Stimulated activated CD4-positive, alpha-beta T cell treated with anti-CD3 and anti-CD28 coated beads, Interleukin-2, amount 100 ng/mL, for 24 hours (primary cell): ENCODE results near the gene ATP2B1.
A peak's percentile ranks its signal among the peaks of the same experiment; 100 is the strongest.

Experiments used
- DNase-seq, 2 donors: peaks; one replicate each; pipeline ENCODE4 v3.0.0-alpha.2; 2020

The ATP2B1 gene

GRCh38 chr12:89574736-89575208, 133.9 kb downstream of the ATP2B1 start:
- no peak for DNase-seq

- DNase-seq = no peak
Measured at GRCh38 chr12:89573051-89573810, 135.4 kb downstream of the ATP2B1 start.

DNA sequence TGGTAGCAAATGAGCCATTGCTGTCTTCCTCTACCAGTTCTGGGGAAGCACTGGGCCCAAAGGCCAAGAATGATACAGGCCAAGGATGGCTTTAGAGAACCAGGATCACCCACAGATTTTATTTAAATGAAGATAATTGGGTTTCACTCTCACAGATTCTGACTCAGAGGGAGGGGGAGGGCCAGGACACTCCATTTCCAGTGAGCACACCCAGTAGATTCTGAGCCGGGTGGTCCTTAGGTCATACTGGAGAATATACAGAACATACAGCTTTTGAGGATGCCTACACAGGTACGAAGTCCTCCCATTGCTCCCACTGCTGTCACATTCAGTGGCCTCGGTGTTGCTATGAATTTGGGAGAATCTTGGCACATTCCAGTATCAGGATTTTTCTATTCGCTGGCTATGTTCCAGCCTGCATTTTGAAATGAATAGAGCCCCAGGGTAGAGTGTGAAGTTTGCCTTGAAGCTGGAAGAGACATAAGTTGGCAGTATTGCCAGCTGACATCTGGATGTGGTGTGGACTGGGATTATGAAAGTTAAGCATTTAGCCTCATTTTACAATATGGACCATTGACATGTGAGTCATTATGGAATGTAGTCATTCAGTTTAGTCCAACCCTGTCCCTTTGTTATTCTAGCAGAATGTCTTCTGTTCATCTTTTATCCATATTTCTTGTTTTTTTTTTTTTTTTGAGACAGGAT, 137.0 kb downstream of the ATP2B1 start:
- DNase-seq = no peak

GRCh38 chr12:89568484-89568883, 140.2 kb downstream of the ATP2B1 start:
- DNase-seq = no peak

DNA sequence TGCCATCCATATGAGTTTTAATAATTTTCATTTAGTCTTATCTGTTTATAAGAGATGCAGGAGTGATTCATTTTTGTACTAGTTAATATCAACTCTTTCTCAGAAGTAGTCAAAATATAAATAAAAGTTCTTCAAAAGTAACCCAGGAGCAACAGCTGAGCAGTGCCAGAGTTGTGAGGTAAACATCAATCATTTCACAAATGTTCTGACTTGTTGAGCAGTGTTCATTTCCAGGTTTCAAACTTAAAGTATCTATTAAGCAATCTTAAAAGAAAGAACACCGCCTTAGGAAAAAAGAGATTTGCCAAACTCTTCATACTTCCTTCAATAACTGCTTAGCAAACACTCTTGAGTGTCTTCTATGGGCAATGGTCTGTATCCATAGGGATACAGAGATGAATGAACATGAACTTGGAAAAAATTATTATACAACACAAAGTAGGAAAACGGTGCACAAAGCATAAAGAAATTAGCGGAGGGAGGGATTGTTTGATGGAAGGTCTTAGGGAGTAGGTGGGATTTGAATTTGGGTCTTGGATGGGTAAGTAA, 140.9 kb downstream of the ATP2B1 start:
- DNase-seq = no peak

GRCh38 chr12:89566615-89567014, 142.0 kb downstream of the ATP2B1 start:
- DNase-seq = no peak

DNA sequence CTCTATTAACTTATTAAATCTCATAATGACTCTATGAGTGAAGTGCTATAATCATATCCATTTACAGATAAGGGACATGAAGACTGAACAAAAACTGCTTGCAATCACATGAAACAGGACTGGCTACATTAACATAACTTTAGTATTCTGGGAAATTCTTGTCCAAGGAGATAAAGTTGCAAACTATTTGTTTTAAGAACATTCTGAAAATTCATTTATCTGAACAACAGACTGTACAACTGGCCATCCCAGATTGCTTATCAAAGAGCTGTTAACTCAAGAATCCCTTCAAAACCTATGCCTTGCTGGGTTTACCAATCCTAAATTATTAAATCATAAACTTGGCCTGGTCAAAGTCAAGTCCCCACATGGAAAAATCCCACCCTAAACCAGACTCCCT, 143.6 kb downstream of the ATP2B1 start:
- no peak for DNase-seq

- no peak for DNase-seq
Measured at GRCh38 chr12:89559753-89560152, 148.9 kb downstream of the ATP2B1 start.

GRCh38 chr12:89556976-89557375, 151.7 kb downstream of the ATP2B1 start:
- no peak for DNase-seq

GRCh38 chr12:89552376-89552775, 156.3 kb downstream of the ATP2B1 start:
- DNase-seq = no peak

- DNase-seq = no peak
Measured at GRCh38 chr12:89551747-89552146, 156.9 kb downstream of the ATP2B1 start.

DNA sequence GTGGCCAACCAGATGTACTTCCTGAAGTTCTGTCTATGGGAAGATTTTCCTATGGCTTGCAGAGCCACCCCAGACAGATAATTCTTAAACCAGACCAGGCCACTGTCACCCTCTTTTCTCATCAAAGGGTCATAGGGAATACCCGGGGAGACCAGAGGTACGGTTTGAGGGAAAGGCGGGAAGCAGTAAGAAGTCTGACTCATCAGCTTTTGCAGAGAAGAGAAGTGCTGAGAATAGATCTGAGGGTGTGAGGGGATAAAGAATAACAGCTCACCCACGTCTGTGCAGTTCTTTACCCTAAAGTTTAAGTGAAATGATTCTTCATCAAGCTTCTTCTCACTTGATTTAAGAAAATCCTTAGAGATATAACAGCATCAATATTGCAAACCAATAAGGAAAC, 161.5 kb downstream of the ATP2B1 start:
- DNase-seq = no peak

- no peak for DNase-seq
Measured at GRCh38 chr12:89546151-89546550, 162.5 kb downstream of the ATP2B1 start.

GRCh38 chr12:89544681-89545184, 163.9 kb downstream of the ATP2B1 start:
- DNase-seq = no peak

DNA sequence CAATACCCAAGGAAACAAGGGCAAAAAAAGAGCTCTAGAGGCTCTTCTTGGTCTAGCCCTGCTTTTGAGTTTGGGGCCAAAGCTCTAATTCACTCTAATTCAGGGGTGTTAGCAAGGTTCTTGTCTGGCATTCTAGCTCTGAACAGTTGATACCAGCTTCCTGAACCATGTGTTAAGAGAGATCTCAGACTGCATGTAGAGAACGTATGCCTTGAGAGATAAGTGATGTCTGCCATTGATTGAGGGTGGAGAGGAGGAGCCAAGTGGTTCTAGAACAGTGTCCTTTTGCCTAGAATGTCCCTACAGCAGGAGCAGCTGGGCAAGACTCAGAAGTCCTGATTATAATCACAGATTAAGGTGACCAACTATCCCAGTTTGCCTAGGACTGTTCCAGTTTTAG, 164.6 kb downstream of the ATP2B1 start:
- no peak for DNase-seq

- peak; percentile 57 to 70 for DNase-seq
Measured at GRCh38 chr12:89542912-89543592, 165.6 kb downstream of the ATP2B1 start.

- no peak for DNase-seq
Measured at GRCh38 chr12:89542236-89542635, 166.4 kb downstream of the ATP2B1 start.

GRCh38 chr12:89540586-89540985, 168.1 kb downstream of the ATP2B1 start:
- no peak for DNase-seq

DNA sequence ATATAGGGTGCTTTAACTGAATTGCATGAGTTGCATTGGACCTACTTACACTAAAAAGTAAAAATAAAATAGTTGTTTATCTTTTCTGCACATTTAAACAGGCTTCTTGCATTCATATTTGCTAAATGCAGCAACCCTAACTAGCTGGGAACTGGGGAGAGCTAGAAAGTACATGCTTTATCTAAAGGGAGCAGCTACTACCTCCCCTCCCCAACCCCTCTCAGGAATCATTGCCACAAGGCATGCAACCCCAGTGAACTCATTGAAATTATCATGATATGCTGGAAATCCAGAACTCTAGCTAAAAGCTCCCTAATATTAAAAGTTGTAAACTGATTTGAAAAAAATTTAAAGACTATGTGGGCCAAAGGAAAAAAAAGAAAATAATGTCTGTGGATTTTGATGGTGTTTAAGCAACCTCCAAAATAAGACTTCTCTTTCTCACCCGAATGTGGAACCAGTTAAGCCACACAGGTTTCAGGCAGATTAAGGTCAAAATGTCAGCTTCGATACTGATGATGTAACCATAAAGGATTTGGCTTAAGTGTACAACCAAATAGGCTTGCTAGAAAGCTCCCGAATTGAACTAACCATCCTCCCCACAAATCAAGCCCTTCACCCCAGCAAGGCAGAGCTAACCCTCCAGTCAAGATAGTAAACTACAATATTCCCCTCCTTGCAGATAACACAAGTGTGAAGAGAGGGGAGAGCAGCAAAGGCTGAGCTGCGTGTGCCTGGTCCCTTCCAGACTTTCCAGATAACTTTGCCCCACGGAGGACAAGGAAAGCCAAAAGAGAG, 169.0 kb downstream of the ATP2B1 start:
- no peak for DNase-seq

DNA sequence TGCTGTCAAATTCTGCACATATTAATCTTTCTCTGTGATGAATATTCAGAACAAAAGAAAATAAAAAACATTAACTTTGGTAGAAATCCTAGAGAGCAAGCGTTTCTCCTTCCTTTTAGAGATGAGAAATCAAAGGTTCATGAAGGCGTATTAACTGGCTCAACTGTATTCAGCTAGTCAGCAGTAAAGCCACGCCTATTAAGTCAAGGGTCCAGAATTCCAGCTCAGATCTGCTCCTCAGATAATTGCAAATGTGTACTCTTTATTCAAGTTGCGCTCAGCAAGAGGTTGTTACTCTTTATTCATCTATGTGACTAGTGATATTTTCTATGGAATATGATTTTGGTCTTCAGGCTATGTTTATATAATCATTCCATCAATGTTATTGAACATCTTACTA, 169.7 kb downstream of the ATP2B1 start:
- DNase-seq = no peak
